T-helper 1 cell treated with Interleukin-12 subunit alpha and Interleukin-12 subunit beta and Interleukin-4 antibody, amounts not matched to agents 30 μg/mL and 1 μg/mL, for 36 hours (primary cell): ENCODE measurements around the gene ANKRD12.

Source experiments
- H3K27ac Mint-ChIP-seq: one replicate; pipeline ENCODE4 v1.8.0; 2021; ENCODE audit warnings: mild to moderate bottlenecking, mixed read lengths
- H3K27me3 Mint-ChIP-seq: one replicate; pipeline ENCODE4 v1.8.0; 2021; ENCODE audit warnings: low read depth, mixed read lengths
- H3K36me3 Mint-ChIP-seq: one replicate; pipeline ENCODE4 v1.8.0; 2021; ENCODE audit warnings: low read depth, mixed read lengths
- H3K4me1 Mint-ChIP-seq: one replicate; pipeline ENCODE4 v1.8.0; 2021; ENCODE audit warnings: low read depth, mixed read lengths
- H3K4me3 Mint-ChIP-seq: one replicate; pipeline ENCODE4 v1.8.0; 2021; ENCODE audit warnings: mild to moderate bottlenecking, moderate library complexity, mixed read lengths
- H3K9me3 Mint-ChIP-seq: one replicate; pipeline ENCODE4 v1.8.0; 2021; ENCODE audit warnings: mixed read lengths

Gene ANKRD12

GRCh38 chr18:9174302-9174701, 37.7 kb downstream of the ANKRD12 start:
- peaks cover 20% of the 10 kb centered on the region for H3K4me1 Mint-ChIP-seq
- no peaks in the 10 kb centered on the region for H3K27me3 Mint-ChIP-seq
- peaks cover 2% of the 10 kb centered on the region for H3K9me3 Mint-ChIP-seq
- H3K27ac Mint-ChIP-seq = no peak overlapping the region
- no peak overlapping the region for H3K4me3 Mint-ChIP-seq
- H3K36me3 Mint-ChIP-seq = peaks cover 33% of the 10 kb centered on the region

- H3K27me3 Mint-ChIP-seq = no peaks in the 10 kb centered on the region
- H3K27ac Mint-ChIP-seq = no peak overlapping the region
- H3K4me3 Mint-ChIP-seq = no peak overlapping the region
- H3K9me3 Mint-ChIP-seq = no peaks in the 10 kb centered on the region
- peaks cover 30% of the 10 kb centered on the region for H3K36me3 Mint-ChIP-seq
- H3K4me1 Mint-ChIP-seq = peaks cover 19% of the 10 kb centered on the region
Observed at GRCh38 chr18:9175115-9175514, 38.5 kb downstream of the ANKRD12 start.

GRCh38 chr18:9177031-9177430, 40.5 kb downstream of the ANKRD12 start:
- Mint-ChIP-seq H3K4me1 (peaks cover 17% of the 10 kb centered on the region), H3K9me3 (no peaks in the 10 kb centered on the region), H3K4me3 (no peak overlapping the region), H3K27ac (no peak overlapping the region), H3K36me3 (peaks cover 28% of the 10 kb centered on the region), H3K27me3 (no peaks in the 10 kb centered on the region)

- Mint-ChIP-seq H3K27me3 (no peaks in the 10 kb centered on the region), H3K27ac (no peak overlapping the region), H3K36me3 (peaks cover 28% of the 10 kb centered on the region), H3K9me3 (no peaks in the 10 kb centered on the region), H3K4me1 (peaks cover 14% of the 10 kb centered on the region), H3K4me3 (no peak overlapping the region)
Observed at GRCh38 chr18:9177466-9177865, 40.9 kb downstream of the ANKRD12 start.

GRCh38 chr18:9178557-9178956, 42.0 kb downstream of the ANKRD12 start:
- Mint-ChIP-seq H3K4me3 (no peak overlapping the region), H3K4me1 (peaks cover 15% of the 10 kb centered on the region), H3K27ac (no peak overlapping the region), H3K36me3 (peaks cover 37% of the 10 kb centered on the region), H3K9me3 (no peaks in the 10 kb centered on the region), H3K27me3 (no peaks in the 10 kb centered on the region)

GRCh38 chr18:9181275-9181674, 44.7 kb downstream of the ANKRD12 start:
- H3K4me1 Mint-ChIP-seq = peaks cover 26% of the 10 kb centered on the region
- H3K36me3 Mint-ChIP-seq = peaks cover 42% of the 10 kb centered on the region
- no peaks in the 10 kb centered on the region for H3K9me3 Mint-ChIP-seq
- H3K27me3 Mint-ChIP-seq = no peaks in the 10 kb centered on the region
- H3K4me3 Mint-ChIP-seq = no peak overlapping the region
- H3K27ac Mint-ChIP-seq = no peak overlapping the region

- Mint-ChIP-seq H3K27me3 (no peaks in the 10 kb centered on the region), H3K36me3 (peaks cover 41% of the 10 kb centered on the region), H3K9me3 (no peaks in the 10 kb centered on the region), H3K27ac (no peak overlapping the region), H3K4me1 (peaks cover 28% of the 10 kb centered on the region), H3K4me3 (no peak overlapping the region)
Observed at GRCh38 chr18:9182852-9183399, 46.3 kb downstream of the ANKRD12 start.

- Mint-ChIP-seq H3K4me1 (peaks cover 20% of the 10 kb centered on the region), H3K27ac (peak overlapping the region; percentile 49), H3K4me3 (peak overlapping the region; percentile 63), H3K27me3 (no peaks in the 10 kb centered on the region), H3K36me3 (peaks cover 47% of the 10 kb centered on the region), H3K9me3 (no peaks in the 10 kb centered on the region)
Observed at GRCh38 chr18:9184998-9185613, 48.5 kb downstream of the ANKRD12 start.

GRCh38 chr18:9188359-9189231, 52.0 kb downstream of the ANKRD12 start:
- no peaks in the 10 kb centered on the region for H3K9me3 Mint-ChIP-seq
- H3K4me1 Mint-ChIP-seq = peaks cover 22% of the 10 kb centered on the region
- H3K27me3 Mint-ChIP-seq = no peaks in the 10 kb centered on the region
- no peak overlapping the region for H3K4me3 Mint-ChIP-seq
- H3K36me3 Mint-ChIP-seq = peaks cover 48% of the 10 kb centered on the region
- no peak overlapping the region for H3K27ac Mint-ChIP-seq

GRCh38 chr18:9189491-9189890, 52.9 kb downstream of the ANKRD12 start:
- H3K36me3 Mint-ChIP-seq = peaks cover 46% of the 10 kb centered on the region
- no peaks in the 10 kb centered on the region for H3K27me3 Mint-ChIP-seq
- no peak overlapping the region for H3K27ac Mint-ChIP-seq
- H3K4me1 Mint-ChIP-seq = peaks cover 20% of the 10 kb centered on the region
- no peak overlapping the region for H3K4me3 Mint-ChIP-seq
- H3K9me3 Mint-ChIP-seq = no peaks in the 10 kb centered on the region

GRCh38 chr18:9191658-9192256, 55.2 kb downstream of the ANKRD12 start:
- H3K27me3 Mint-ChIP-seq = no peaks in the 10 kb centered on the region
- H3K9me3 Mint-ChIP-seq = no peaks in the 10 kb centered on the region
- no peak overlapping the region for H3K27ac Mint-ChIP-seq
- H3K36me3 Mint-ChIP-seq = peaks cover 48% of the 10 kb centered on the region
- no peak overlapping the region for H3K4me3 Mint-ChIP-seq
- peaks cover 5% of the 10 kb centered on the region for H3K4me1 Mint-ChIP-seq

- H3K9me3 Mint-ChIP-seq = no peaks in the 10 kb centered on the region
- H3K36me3 Mint-ChIP-seq = peaks cover 52% of the 10 kb centered on the region
- no peak overlapping the region for H3K4me3 Mint-ChIP-seq
- no peak overlapping the region for H3K27ac Mint-ChIP-seq
- peaks cover 5% of the 10 kb centered on the region for H3K4me1 Mint-ChIP-seq
- H3K27me3 Mint-ChIP-seq = no peaks in the 10 kb centered on the region
Observed at GRCh38 chr18:9193031-9193430, 56.5 kb downstream of the ANKRD12 start.

- peaks cover 38% of the 10 kb centered on the region for H3K36me3 Mint-ChIP-seq
- H3K27ac Mint-ChIP-seq = no peak overlapping the region
- no peak overlapping the region for H3K4me3 Mint-ChIP-seq
- H3K27me3 Mint-ChIP-seq = no peaks in the 10 kb centered on the region
- H3K4me1 Mint-ChIP-seq = peaks cover 4% of the 10 kb centered on the region
- H3K9me3 Mint-ChIP-seq = no peaks in the 10 kb centered on the region
Observed at GRCh38 chr18:9196568-9196967, 60.0 kb downstream of the ANKRD12 start.

GRCh38 chr18:9199681-9200080, 63.1 kb downstream of the ANKRD12 start:
- H3K9me3 Mint-ChIP-seq = no peaks in the 10 kb centered on the region
- H3K27me3 Mint-ChIP-seq = no peaks in the 10 kb centered on the region
- H3K4me1 Mint-ChIP-seq = peaks cover 1% of the 10 kb centered on the region
- no peak overlapping the region for H3K4me3 Mint-ChIP-seq
- H3K27ac Mint-ChIP-seq = no peak overlapping the region
- peaks cover 22% of the 10 kb centered on the region for H3K36me3 Mint-ChIP-seq
